ENCODE data around the gene ANTXR1.
"Not testable (repeated sequence)": the region's sequence is repeated elsewhere in the genome, so short reads cannot be mapped to it uniquely, and the experiment has no call there.

ANTXR1 gene

GRCh38 chr2:69231612-69232277 lies 218.8 kb downstream of the ANTXR1 start:
- in situ Hi-C loops (cut with HindIII; ENCODE audit: low pct_unique_long_range_greater_than_20kb, low sequenced_read_pairs): no loop called here
- DNase-seq (ENCODE audit: low read depth in 1 of 2, low spot score in 1 of 2): no peak
- TF ChIP-seq JUND (IDR thresholded peaks at IDR 0.05; ENCODE audit: low read depth): no peak

- DNase-seq (ENCODE audit: low read depth in 1 of 2, low spot score in 1 of 2); in situ Hi-C loops (cut with HindIII; ENCODE audit: low pct_unique_long_range_greater_than_20kb, low sequenced_read_pairs): not testable (repeated sequence)
These were observed 222.9 kb downstream of the ANTXR1 start for GRCh38 chr2:69235835-69236234.

- TF ChIP-seq JUND (IDR thresholded peaks at IDR 0.05; ENCODE audit: low read depth): no peak
- in situ Hi-C loops (cut with HindIII; ENCODE audit: low pct_unique_long_range_greater_than_20kb, low sequenced_read_pairs): no loop called here
- no peak for DNase-seq (ENCODE audit: low read depth in 1 of 2, low spot score in 1 of 2)
These were observed 224.2 kb downstream of the ANTXR1 start for GRCh38 chr2:69237070-69237670.

GRCh38 chr2:69238449-69239031 lies 225.6 kb downstream of the ANTXR1 start:
- no peak for DNase-seq (ENCODE audit: low read depth in 1 of 2, low spot score in 1 of 2)
- in situ Hi-C loops (cut with HindIII; ENCODE audit: low pct_unique_long_range_greater_than_20kb, low sequenced_read_pairs): no loop called here
- TF ChIP-seq JUND (IDR thresholded peaks at IDR 0.05; ENCODE audit: low read depth): no peak

- in situ Hi-C loops (cut with HindIII; ENCODE audit: low pct_unique_long_range_greater_than_20kb, low sequenced_read_pairs): no loop called here
- no peak for TF ChIP-seq JUND (IDR thresholded peaks at IDR 0.05; ENCODE audit: low read depth)
- DNase-seq (ENCODE audit: low read depth in 1 of 2, low spot score in 1 of 2): no peak
These were observed 228.1 kb downstream of the ANTXR1 start for GRCh38 chr2:69241093-69241492.

- TF ChIP-seq JUND (IDR thresholded peaks at IDR 0.05; ENCODE audit: low read depth): no peak
- no peak for DNase-seq (ENCODE audit: low read depth in 1 of 2, low spot score in 1 of 2)
- in situ Hi-C loops (cut with HindIII; ENCODE audit: low pct_unique_long_range_greater_than_20kb, low sequenced_read_pairs): no loop called here
These were observed 228.9 kb downstream of the ANTXR1 start for GRCh38 chr2:69241664-69242514.

- no peak for DNase-seq (ENCODE audit: low read depth in 1 of 2, low spot score in 1 of 2)
- in situ Hi-C loops (cut with HindIII; ENCODE audit: low pct_unique_long_range_greater_than_20kb, low sequenced_read_pairs): no loop called here
- no peak for TF ChIP-seq JUND (IDR thresholded peaks at IDR 0.05; ENCODE audit: low read depth)
These were observed 229.7 kb downstream of the ANTXR1 start for GRCh38 chr2:69242651-69243051.

GRCh38 chr2:69243652-69244051 lies 230.7 kb downstream of the ANTXR1 start:
- DNase-seq (ENCODE audit: low read depth in 1 of 2, low spot score in 1 of 2): no peak
- no peak for TF ChIP-seq JUND (IDR thresholded peaks at IDR 0.05; ENCODE audit: low read depth)
- in situ Hi-C loops (cut with HindIII; ENCODE audit: low pct_unique_long_range_greater_than_20kb, low sequenced_read_pairs): no loop called here

- in situ Hi-C loops (cut with HindIII; ENCODE audit: low pct_unique_long_range_greater_than_20kb, low sequenced_read_pairs): no loop called here
- DNase-seq (ENCODE audit: low read depth in 1 of 2, low spot score in 1 of 2): no peak
- TF ChIP-seq JUND (IDR thresholded peaks at IDR 0.05; ENCODE audit: low read depth): no peak
These were observed 231.9 kb downstream of the ANTXR1 start for GRCh38 chr2:69244882-69245281.

- TF ChIP-seq JUND (IDR thresholded peaks at IDR 0.05; ENCODE audit: low read depth): no peak
- DNase-seq (ENCODE audit: low read depth in 1 of 2, low spot score in 1 of 2): no peak
- in situ Hi-C loops (cut with HindIII; ENCODE audit: low pct_unique_long_range_greater_than_20kb, low sequenced_read_pairs): no loop called here
These were observed 234.6 kb downstream of the ANTXR1 start for GRCh38 chr2:69247583-69247982.

GRCh38 chr2:69248232-69248631 lies 235.3 kb downstream of the ANTXR1 start:
- in situ Hi-C loops (cut with HindIII; ENCODE audit: low pct_unique_long_range_greater_than_20kb, low sequenced_read_pairs): no loop called here
- TF ChIP-seq JUND (IDR thresholded peaks at IDR 0.05; ENCODE audit: low read depth): no peak
- no peak for DNase-seq (ENCODE audit: low read depth in 1 of 2, low spot score in 1 of 2)

- TF ChIP-seq JUND (IDR thresholded peaks at IDR 0.05; ENCODE audit: low read depth): no peak
- in situ Hi-C loops (cut with HindIII; ENCODE audit: low pct_unique_long_range_greater_than_20kb, low sequenced_read_pairs): no loop called here
- no peak for DNase-seq (ENCODE audit: low read depth in 1 of 2, low spot score in 1 of 2)
These were observed 238.0 kb downstream of the ANTXR1 start for GRCh38 chr2:69250981-69251380.

- TF ChIP-seq JUND (IDR thresholded peaks at IDR 0.05; ENCODE audit: low read depth): no peak
- no peak for DNase-seq (ENCODE audit: low read depth in 1 of 2, low spot score in 1 of 2)
- in situ Hi-C loops (cut with HindIII; ENCODE audit: low pct_unique_long_range_greater_than_20kb, low sequenced_read_pairs): no loop called here
These were observed 239.0 kb downstream of the ANTXR1 start for GRCh38 chr2:69251943-69252342.
